HepG2 (cell line): ENCODE data around the gene STEAP2.

ENCODE experiments used
- CENPBD1 ChIP-seq: sonication (generic); formaldehyde crosslinking; IDR thresholded peaks from 2 replicates; pipeline ENCODE4 v1.8.0; 2022; ENCODE audit warnings: missing genetic modification reagents, low read depth, mild to moderate bottlenecking, borderline replicate concordance
- CENPX ChIP-seq: sonication (generic); formaldehyde crosslinking; IDR thresholded peaks from 2 replicates; pipeline ENCODE4 v1.9.0; 2021; ENCODE audit warnings: mild to moderate bottlenecking, missing genetic modification reagents, moderate library complexity
- DMTF1 ChIP-seq: sonication (generic); formaldehyde crosslinking; IDR thresholded peaks from 2 replicates; pipeline ENCODE4 v1.4.0; 2020; ENCODE audit warnings: mild to moderate bottlenecking, missing genetic modification reagents
- EZH2 ChIP-seq: conservative IDR thresholded peaks from 2 replicates; pipeline ENCODE4 v1.6.1; 2012; ENCODE audit warnings: mild to moderate bottlenecking, low read depth, low read length, moderate library complexity
- HNRNPUL1 ChIP-seq: fragments of 200-400 bp; formaldehyde crosslinking; IDR thresholded peaks from 2 replicates; pipeline ENCODE4 v1.6.1; 2017; ENCODE audit warnings: low read depth, mild to moderate bottlenecking, low read length, moderate library complexity
- MAFK ChIP-seq, 2 experiments: IDR thresholded peaks in 1 of 2; conservative IDR thresholded peaks in 1 of 2; 2 replicates each; pipeline ENCODE4 v1.6.1; 2011; ENCODE audit warnings: improper control_type of control experiment in 2 of 2, low read length in 2 of 2
- MAX ChIP-seq: IDR thresholded peaks from 2 replicates; pipeline ENCODE4 v1.6.1; 2012; ENCODE audit warnings: inconsistent platforms
- PATZ1 ChIP-seq: sonication (generic); formaldehyde crosslinking; IDR thresholded peaks from 2 replicates; pipeline ENCODE4 v1.4.0; 2020; ENCODE audit warnings: missing genetic modification reagents
- POLR2A ChIP-seq, 2 experiments: IDR thresholded peaks; 2 replicates each; pipeline ENCODE4 v1.6.1; 2011; ENCODE audit warnings: low read depth in 2 of 2, low read length in 2 of 2, mild to moderate bottlenecking in 1 of 2, moderate library complexity in 1 of 2; ENCODE audit not compliant: insufficient read depth in 1 of 2
- RBM22 ChIP-seq: fragments of 200-400 bp; formaldehyde crosslinking; optimal IDR thresholded peaks from 2 replicates; pipeline ENCODE3; 2017; ENCODE audit warnings: mild to moderate bottlenecking, low read length, moderate library complexity
- TGIF2 ChIP-seq: IDR thresholded peaks from 2 replicates; pipeline ENCODE4 v1.6.1; 2016; ENCODE audit warnings: control low read depth, missing compliant biosample characterization
- ZNF333 ChIP-seq: sonication (generic); formaldehyde crosslinking; IDR thresholded peaks from 2 replicates; pipeline ENCODE4 v1.4.0; 2020; ENCODE audit warnings: mild to moderate bottlenecking, missing genetic modification reagents, borderline replicate concordance
- ZNF496 ChIP-seq: sonication (generic); formaldehyde crosslinking; IDR thresholded peaks from 2 replicates; pipeline ENCODE4 v1.8.1; 2023; ENCODE audit warnings: mild to moderate bottlenecking, moderate library complexity, missing genetic modification reagents; ENCODE audit not compliant: insufficient replicate concordance
- ZNF513 ChIP-seq: sonication (generic); formaldehyde crosslinking; conservative IDR thresholded peaks from 2 replicates; pipeline ENCODE4 v1.5.0; 2020; ENCODE audit warnings: missing genetic modification reagents

GRCh38 chr7:90181485-90181884 lies 30.1 kb upstream of the STEAP2 start:
- no peak for TF ChIP-seq HNRNPUL1
- no peak for TF ChIP-seq ZNF496
- no peak for TF ChIP-seq CENPBD1 (CRISPR knock-in tag)
- no peak for TF ChIP-seq EZH2
- TF ChIP-seq CENPX (CRISPR knock-in tag): no peak
- TF ChIP-seq RBM22: no peak
- no peak for TF ChIP-seq POLR2A (IDR thresholded peaks at IDR 0.05; ENCODE audit: insufficient read depth in 1 of 2, low read depth in 2 of 2, low read length in 2 of 2)
- TF ChIP-seq ZNF513: no peak
- TF ChIP-seq MAFK (conservative IDR thresholded peaks at IDR 0.05 in 1 of 2, IDR thresholded peaks at IDR 0.05 in 1 of 2; ENCODE audit: low read length in 2 of 2): no peak
- no peak for TF ChIP-seq DMTF1 (CRISPR knock-in tag)
- no peak for TF ChIP-seq PATZ1 (CRISPR knock-in tag)
- no peak for TF ChIP-seq ZNF333 (CRISPR knock-in tag)
- TF ChIP-seq TGIF2: no peak
- no peak for TF ChIP-seq MAX
